ENCODE data around the gene FRMD5.

FRMD5 gene

GRCh38 chr15:43845421-43845820 lies 349.6 kb downstream of the FRMD5 start:
- TF ChIP-seq CTCF (IDR thresholded peaks at IDR 0.05) = no peak

DNA sequence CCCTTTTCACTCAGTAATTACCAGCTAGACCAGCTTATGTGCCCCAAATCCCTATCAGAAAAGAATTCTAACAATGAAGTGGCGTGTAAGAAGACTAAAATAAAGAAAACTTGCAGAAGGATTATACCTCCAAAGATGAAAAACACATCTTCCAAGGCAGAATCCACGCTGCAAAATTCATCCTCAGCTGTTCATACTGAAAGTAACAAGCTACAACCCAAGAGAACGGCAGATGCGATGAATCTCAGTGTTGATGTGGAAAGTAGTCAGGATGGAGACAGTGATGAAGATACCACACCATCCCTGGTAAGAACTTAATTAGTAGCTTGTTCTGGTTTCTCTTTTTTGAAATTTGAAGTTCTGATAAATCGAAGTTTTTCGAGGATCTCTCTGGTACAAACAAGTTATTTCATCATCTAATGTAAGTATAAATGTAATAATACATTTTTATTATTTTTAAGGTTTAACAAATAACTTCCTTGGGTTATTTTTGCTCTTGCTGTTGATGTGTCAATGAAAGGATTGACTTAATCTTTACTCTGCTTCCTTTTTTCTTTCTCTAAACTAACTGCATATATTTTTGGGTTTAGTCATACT lies 366.9 kb downstream of the FRMD5 start:
- no peak for TF ChIP-seq CTCF (IDR thresholded peaks at IDR 0.05)

- TF ChIP-seq CTCF (IDR thresholded peaks at IDR 0.05) = no peak
These were observed 368.3 kb downstream of the FRMD5 start, which contains the start of gene WDR76 for GRCh38 chr15:43826508-43827341. WDR76 (plus strand) TSS chr15:43827002; CDS start chr15:43827033, 31 bp downstream.

DNA sequence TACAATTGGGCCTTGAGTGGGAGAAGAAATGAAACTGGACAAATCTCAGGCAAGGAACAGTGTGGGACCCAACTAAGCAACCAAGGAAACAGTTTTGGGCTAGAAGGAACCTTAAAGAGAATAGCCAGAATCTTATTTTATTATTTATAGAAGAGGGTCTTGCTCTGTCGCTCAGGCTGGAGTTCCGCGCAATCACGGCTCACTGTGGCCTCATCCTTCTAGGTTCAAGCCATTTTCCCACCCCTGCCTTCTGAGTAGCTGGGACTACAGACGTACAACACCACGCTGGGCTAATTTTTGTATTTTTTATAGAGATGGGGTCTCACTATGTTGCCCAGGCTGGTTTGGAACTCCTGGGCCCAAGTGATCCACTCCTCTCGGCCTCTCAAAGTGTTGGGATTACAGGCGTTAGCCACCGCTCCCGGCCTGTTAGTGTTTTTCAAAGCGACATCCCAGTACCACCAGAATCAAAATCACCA lies 369.0 kb downstream of the FRMD5 start:
- no peak for TF ChIP-seq CTCF (IDR thresholded peaks at IDR 0.05)

- TF ChIP-seq CTCF (IDR thresholded peaks at IDR 0.05) = no peak
These were observed 370.5 kb downstream of the FRMD5 start, which contains the start of gene MFAP1 for GRCh38 chr15:43824302-43825246. MFAP1 (minus strand) TSS chr15:43824690; CDS start chr15:43824569, 121 bp downstream.

- no peak for TF ChIP-seq CTCF (IDR thresholded peaks at IDR 0.05)
These were observed 373.6 kb downstream of the FRMD5 start for GRCh38 chr15:43821505-43821904.
